ENCODE measurements around the gene CSTB.

DNA sequence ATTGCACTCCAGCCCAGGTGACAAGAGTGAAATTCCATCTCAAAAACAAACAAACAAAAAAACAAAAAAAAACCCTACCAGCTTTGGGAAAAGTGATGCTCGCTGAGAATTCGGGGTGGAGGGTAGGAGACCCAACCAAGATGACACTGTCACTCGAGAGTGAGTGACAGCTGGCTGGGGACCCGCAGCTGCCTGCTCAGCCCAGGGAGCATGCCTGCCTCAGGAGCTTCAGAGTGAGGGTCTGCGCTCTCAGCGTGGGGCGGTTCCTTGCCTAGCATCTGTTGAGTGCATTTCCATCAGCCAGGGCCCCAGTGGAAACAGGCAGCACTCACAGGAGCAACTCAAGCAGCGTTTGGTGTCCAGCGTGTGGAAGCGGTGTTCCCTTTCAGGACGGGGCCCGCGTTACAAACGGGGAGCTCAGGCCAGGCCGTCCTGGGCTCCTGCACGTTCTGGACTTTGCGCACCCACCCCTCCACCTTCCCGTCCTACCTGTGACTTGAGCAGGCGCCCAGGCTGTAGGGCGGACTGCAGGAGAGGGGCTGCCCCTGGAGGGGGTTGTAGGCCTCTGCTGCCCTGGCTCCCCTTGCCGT lies 5.9 kb downstream of the CSTB start:
- TF ChIP-seq TCF7L2 (IDR thresholded peaks at IDR 0.05; ENCODE audit: borderline replicate concordance, low read depth, low read length): no peak
- no peak for TF ChIP-seq CTCF (tag by site-specific recombination; IDR thresholded peaks at IDR 0.05)
- TF ChIP-seq, protein P1, sequence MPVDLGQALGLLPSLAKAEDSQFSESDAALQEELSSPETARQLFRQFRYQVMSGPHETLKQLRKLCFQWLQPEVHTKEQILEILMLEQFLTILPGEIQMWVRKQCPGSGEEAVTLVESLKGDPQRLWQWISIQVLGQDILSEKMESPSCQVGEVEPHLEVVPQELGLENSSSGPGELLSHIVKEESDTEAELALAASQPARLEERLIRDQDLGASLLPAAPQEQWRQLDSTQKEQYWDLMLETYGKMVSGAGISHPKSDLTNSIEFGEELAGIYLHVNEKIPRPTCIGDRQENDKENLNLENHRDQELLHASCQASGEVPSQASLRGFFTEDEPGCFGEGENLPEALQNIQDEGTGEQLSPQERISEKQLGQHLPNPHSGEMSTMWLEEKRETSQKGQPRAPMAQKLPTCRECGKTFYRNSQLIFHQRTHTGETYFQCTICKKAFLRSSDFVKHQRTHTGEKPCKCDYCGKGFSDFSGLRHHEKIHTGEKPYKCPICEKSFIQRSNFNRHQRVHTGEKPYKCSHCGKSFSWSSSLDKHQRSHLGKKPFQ (tag by site-specific recombination; IDR thresholded peaks at IDR 0.05): no peak
- no peak for TF ChIP-seq KLF10 (tag by site-specific recombination; IDR thresholded peaks at IDR 0.05)
